ENCODE measurements around the gene EML2. TPM values are rescaled to one million over a fixed set of nuclear protein-coding genes. Genes with fewer than 3 reads are reported as not detected.
A peak's percentile ranks its signal among the peaks of the same experiment; 100 is the strongest.

EML2 gene
- total RNA-seq, 3 donors from 2014 or later (not counting 1 experiment from before 2014, with no cell fraction given), result 112 to 136 (median 117) TPM

- Mint-ChIP-seq H3K4me3 (no peak overlapping the region), H3K36me3 (no peaks in the 10 kb centered on the region), H3K27ac (peak overlapping the region in 1 of 2 donors; percentile 53), H3K9me3 (no peaks in the 10 kb centered on the region), H3K4me1 (peaks cover 14 to 24% of the 10 kb centered on the region in 2 donors), H3K27me3 (ENCODE audit: low read depth in 2 of 2) (peaks cover 32 to 34% of the 10 kb centered on the region in 2 donors)
- Histone ChIP-seq H3K4me3 (ENCODE audit: low read length) (no peak overlapping the region), H3K4me1 (ENCODE audit: control insufficient read depth, insufficient read depth, low read length) (peaks cover 19% of the 10 kb centered on the region), H3K36me3 (ENCODE audit: control insufficient read depth, insufficient read depth, low read length) (no peaks in the 10 kb centered on the region), H3K27ac (ENCODE audit: low read length) (no peak overlapping the region), H3K27me3 (ENCODE audit: control insufficient read depth, insufficient read depth, low read length) (peaks cover 3% of the 10 kb centered on the region), H3K9me3 (ENCODE audit: control insufficient read depth, insufficient read depth, low read length) (no peaks in the 10 kb centered on the region)
- ATAC-seq (no peak), DNase-seq (no peak)
- intact Hi-C loops (cut with micrococcal nuclease), result no loop called here
- TF ChIP-seq CTCF (IDR thresholded peaks at IDR 0.05), result no peak
- WGBS (ENCODE audit: insufficient coverage), result 81% methylated on average over 4 of the region's 4 CpGs
Observed at GRCh38 chr19:45587873-45588272, 51.3 kb downstream of the EML2 start.

GRCh38 chr19:45585158-45585577 is 54.0 kb downstream of the EML2 start:
- intact Hi-C loops (cut with micrococcal nuclease), result no loop called here
- 14% methylated on average over 6 of the region's 7 CpGs for WGBS (ENCODE audit: insufficient coverage)
- TF ChIP-seq CTCF (IDR thresholded peaks at IDR 0.05), result no peak
- no peaks in the 10 kb centered on the region for H3K9me3 Mint-ChIP-seq
- ATAC-seq (no peak), DNase-seq (no peak)
- peaks cover 16% of the 10 kb centered on the region for H3K4me1 ChIP-seq (ENCODE audit: control insufficient read depth, insufficient read depth, low read length)
- H3K4me1 Mint-ChIP-seq, result peaks cover 14 to 33% of the 10 kb centered on the region in 2 donors
- peaks cover 10 to 12% of the 10 kb centered on the region in 2 donors for H3K27me3 Mint-ChIP-seq (ENCODE audit: low read depth in 2 of 2)
- peak overlapping the region; percentile 96 for H3K27ac ChIP-seq (ENCODE audit: low read length)
- no peaks in the 10 kb centered on the region for H3K36me3 ChIP-seq (ENCODE audit: control insufficient read depth, insufficient read depth, low read length)
- peak overlapping the region; percentile 95 to 96 for H3K27ac Mint-ChIP-seq
- H3K36me3 Mint-ChIP-seq, result no peaks in the 10 kb centered on the region
- H3K4me3 ChIP-seq (ENCODE audit: low read length), result peak overlapping the region; percentile 77
- H3K9me3 ChIP-seq (ENCODE audit: control insufficient read depth, insufficient read depth, low read length), result no peaks in the 10 kb centered on the region
- no peaks in the 10 kb centered on the region for H3K27me3 ChIP-seq (ENCODE audit: control insufficient read depth, insufficient read depth, low read length)
- H3K4me3 Mint-ChIP-seq, result peak overlapping the region; percentile 89

- TF ChIP-seq CTCF (IDR thresholded peaks at IDR 0.05), result no peak
- Histone ChIP-seq H3K9me3 (ENCODE audit: control insufficient read depth, insufficient read depth, low read length) (no peaks in the 10 kb centered on the region), H3K27ac (ENCODE audit: low read length) (peak within 1 kb of the TSS; percentile 96), H3K4me3 (ENCODE audit: low read length) (peak within 1 kb of the TSS; percentile 77), H3K36me3 (ENCODE audit: control insufficient read depth, insufficient read depth, low read length) (no peaks in the 10 kb centered on the region), H3K27me3 (ENCODE audit: control insufficient read depth, insufficient read depth, low read length) (no peaks in the 10 kb centered on the region), H3K4me1 (ENCODE audit: control insufficient read depth, insufficient read depth, low read length) (peaks cover 16% of the 10 kb centered on the region)
- Mint-ChIP-seq H3K4me3 (peak within 1 kb of the TSS; percentile 89), H3K27ac (peak within 1 kb of the TSS; percentile 95 to 96), H3K9me3 (no peaks in the 10 kb centered on the region), H3K27me3 (ENCODE audit: low read depth in 2 of 2) (peaks cover 4 to 6% of the 10 kb centered on the region in 2 donors), H3K36me3 (no peaks in the 10 kb centered on the region), H3K4me1 (peaks cover 14 to 33% of the 10 kb centered on the region in 2 donors)
- DNase-seq (peak; percentile 98 to 100), ATAC-seq (peak; percentile 84 to 95 (median 84))
- intact Hi-C loops (cut with micrococcal nuclease), result loop anchor here (1.0 kb wide), 3 partner anchors 58 to 108 kb away; partner anchors contain the start of genes QPCTL and VASP
- WGBS (ENCODE audit: insufficient coverage), result 0% methylated on average over 58 of the region's 63 CpGs
Observed at GRCh38 chr19:45584332-45585157, 54.7 kb downstream of the EML2 start, which contains the start of gene OPA3. Gene OPA3, minus strand, starts transcription at chr19:45584802. Its CDS starts 38 bp downstream, at chr19:45584764.

All from natural killer cell (primary cell).